CD4-positive, alpha-beta T cell treated with Interleukin-17A for 1 hour (primary cell): ENCODE results near the gene SHLD1.
A peak's percentile ranks its signal among the peaks of the same experiment; 100 is the strongest.

Experiments
- DNase-seq: peaks from one replicate; pipeline ENCODE4 v3.0.0-alpha.2; 2020

The SHLD1 gene

GRCh38 chr20:5863040-5863833, 113.0 kb downstream of the SHLD1 start:
- no peak for DNase-seq

GRCh38 chr20:5864428-5864827, 114.2 kb downstream of the SHLD1 start:
- DNase-seq: no peak

- peak; percentile 53 for DNase-seq
Measured at GRCh38 chr20:5864873-5865587, 114.8 kb downstream of the SHLD1 start.

GRCh38 chr20:5865604-5866003, 115.4 kb downstream of the SHLD1 start:
- no peak for DNase-seq

- no peak for DNase-seq
Measured at GRCh38 chr20:5870568-5870981, 120.4 kb downstream of the SHLD1 start.

- no peak for DNase-seq
Measured at GRCh38 chr20:5871459-5872410, 121.5 kb downstream of the SHLD1 start.

GRCh38 chr20:5877128-5877527, 126.9 kb downstream of the SHLD1 start:
- no peak for DNase-seq

- DNase-seq: no peak
Measured at GRCh38 chr20:5880326-5880725, 130.1 kb downstream of the SHLD1 start.

GRCh38 chr20:5881703-5882102, 131.5 kb downstream of the SHLD1 start:
- DNase-seq: no peak

GRCh38 chr20:5882166-5882565, 132.0 kb downstream of the SHLD1 start:
- no peak for DNase-seq

GRCh38 chr20:5884465-5885335, 134.5 kb downstream of the SHLD1 start:
- no peak for DNase-seq

GRCh38 chr20:5885866-5886265, 135.7 kb downstream of the SHLD1 start:
- DNase-seq: no peak

- no peak for DNase-seq
Measured at GRCh38 chr20:5886788-5887187, 136.6 kb downstream of the SHLD1 start.

GRCh38 chr20:5887386-5887785, 137.2 kb downstream of the SHLD1 start:
- DNase-seq: no peak

- no peak for DNase-seq
Measured at GRCh38 chr20:5888041-5888440, 137.8 kb downstream of the SHLD1 start.

GRCh38 chr20:5890773-5891441, 140.7 kb downstream of the SHLD1 start:
- no peak for DNase-seq

GRCh38 chr20:5893052-5893451, 142.9 kb downstream of the SHLD1 start:
- DNase-seq: no peak

GRCh38 chr20:5893621-5894020, 143.4 kb downstream of the SHLD1 start:
- no peak for DNase-seq

GRCh38 chr20:5895626-5896025, 145.4 kb downstream of the SHLD1 start:
- no peak for DNase-seq

GRCh38 chr20:5899444-5899843, 149.2 kb downstream of the SHLD1 start:
- no peak for DNase-seq

- DNase-seq: no peak
Measured at GRCh38 chr20:5900908-5901307, 150.7 kb downstream of the SHLD1 start.

- no peak for DNase-seq
Measured at GRCh38 chr20:5908981-5909380, 158.8 kb downstream of the SHLD1 start.
